ENCODE data around the gene ZNF366.

The ZNF366 gene

GRCh38 chr5:72507231-72507906 is at the start of gene ZNF366:
ZNF366 (minus strand) TSS chr5:72507410; CDS start chr5:72461496, 45,914 bp downstream.
- no peak for DNase-seq

DNA sequence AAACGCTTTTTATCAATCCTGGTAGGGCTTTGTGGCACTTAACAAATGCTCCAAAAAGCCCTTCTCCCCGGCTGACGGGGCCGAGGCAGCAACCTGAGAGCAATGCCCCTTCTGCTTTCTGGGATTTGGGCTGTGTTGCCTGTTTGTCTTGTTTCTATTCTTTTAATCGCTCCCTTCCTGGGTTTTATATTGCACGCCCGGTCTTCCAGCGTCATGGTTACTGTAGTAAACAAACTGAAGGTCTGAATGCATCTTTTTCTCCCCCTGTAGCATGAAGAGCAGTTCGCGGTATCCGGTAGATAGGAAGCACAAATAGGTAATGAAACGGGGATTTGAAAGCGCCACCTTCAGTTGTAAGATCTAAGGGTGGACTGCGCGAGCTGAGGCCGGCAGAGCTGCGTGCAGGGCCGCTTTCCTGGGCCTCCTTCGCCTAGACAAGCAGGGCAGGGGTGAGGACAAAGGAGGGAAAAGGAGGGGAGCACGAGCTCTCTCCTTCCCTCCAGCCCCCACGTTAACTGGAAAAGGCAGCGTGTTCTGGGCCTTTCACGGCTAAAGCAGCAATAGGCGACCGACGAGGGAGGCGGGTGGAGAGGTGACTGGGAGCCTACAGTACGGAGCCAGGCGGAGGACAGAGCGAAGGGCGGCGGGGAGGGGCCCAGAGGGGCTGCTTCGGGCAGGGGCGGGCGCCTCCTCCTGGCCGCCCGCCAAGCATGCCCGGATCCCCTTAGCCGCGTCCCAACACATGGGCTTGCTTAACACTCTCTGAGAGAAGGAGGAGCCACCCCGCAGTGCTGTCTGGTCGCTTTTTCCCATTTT is 49.3 kb upstream of the ZNF366 start:
- DNase-seq, result peak; percentile 88

- no peak for DNase-seq
These were observed 48.7 kb upstream of the ZNF366 start for GRCh38 chr5:72555871-72556270.

- no peak for DNase-seq
These were observed 47.7 kb upstream of the ZNF366 start for GRCh38 chr5:72554897-72555296.

GRCh38 chr5:72552041-72552557 is 44.9 kb upstream of the ZNF366 start:
- DNase-seq, result no peak

GRCh38 chr5:72550595-72550994 is 43.4 kb upstream of the ZNF366 start:
- DNase-seq, result no peak

DNA sequence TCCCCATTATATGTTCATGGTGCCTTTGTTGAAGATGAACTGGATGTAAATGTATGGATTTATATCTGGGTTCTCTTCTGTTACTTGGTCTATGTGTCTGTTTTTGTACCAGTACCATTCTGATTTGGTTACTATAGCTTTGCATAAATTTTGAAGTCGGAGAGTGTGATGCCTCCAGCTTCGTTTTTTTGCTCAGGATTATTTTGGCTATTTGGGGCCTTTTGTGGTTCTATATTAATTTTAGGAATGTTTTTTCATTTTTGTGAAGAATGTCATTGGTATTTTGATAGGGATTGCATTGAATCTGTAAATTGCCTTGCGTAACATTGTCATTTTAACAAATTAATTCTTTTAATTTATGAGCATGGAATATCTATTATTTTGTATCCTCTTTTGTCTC is 36.6 kb upstream of the ZNF366 start:
- DNase-seq, result no peak

GRCh38 chr5:72543365-72543764 is 36.2 kb upstream of the ZNF366 start:
- DNase-seq, result no peak

DNA sequence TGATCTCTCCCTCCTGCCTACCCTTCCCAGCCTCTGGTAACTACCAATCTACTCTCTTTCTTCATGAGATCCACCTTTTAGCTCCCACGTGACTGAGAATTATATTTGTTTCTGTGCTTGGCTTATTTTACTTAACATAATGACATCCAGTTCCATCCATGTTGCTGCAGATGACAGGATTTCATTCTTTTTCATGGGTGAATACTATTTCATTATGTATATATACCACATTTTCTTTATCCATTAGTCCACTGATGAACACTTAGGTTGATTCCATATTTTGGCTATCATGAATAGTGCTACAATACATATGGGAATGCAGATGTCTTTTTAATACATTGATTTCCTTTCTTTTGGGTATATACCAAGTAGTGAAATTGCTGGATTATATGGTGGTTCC is 35.5 kb upstream of the ZNF366 start:
- no peak for DNase-seq

DNA sequence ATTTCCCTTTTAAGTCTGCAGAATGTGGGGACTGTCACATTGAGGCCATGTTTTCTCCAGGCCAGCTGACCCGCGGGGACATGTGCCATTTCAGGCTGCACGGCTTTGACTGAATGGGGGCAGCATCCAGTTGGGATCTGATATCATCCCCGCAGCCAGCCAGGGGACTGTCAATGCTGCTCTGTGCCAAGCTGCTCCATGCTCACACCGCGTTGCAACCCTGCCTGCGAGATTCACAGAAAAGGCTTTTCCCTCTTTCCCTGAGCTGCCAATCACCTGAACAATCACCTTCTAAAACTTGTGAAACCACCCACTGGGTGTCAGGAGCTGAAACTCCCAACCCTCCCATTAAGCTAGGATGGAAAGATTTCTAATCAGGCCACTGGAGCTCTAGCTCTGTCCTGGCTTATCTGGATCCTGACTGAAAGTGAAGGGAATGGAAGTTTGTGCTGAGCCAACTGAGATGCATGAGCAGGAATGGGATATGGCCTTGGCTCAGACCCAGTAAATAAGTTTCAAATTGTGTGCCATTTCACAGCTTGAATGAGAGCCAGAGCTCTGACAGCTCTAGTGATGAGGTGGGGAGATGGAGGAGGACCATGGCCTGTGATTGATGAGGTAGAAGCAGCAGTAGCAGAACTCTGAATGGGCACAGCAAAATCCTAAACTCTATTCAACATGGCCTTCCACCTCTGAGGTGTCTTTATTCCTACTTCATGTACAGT is 34.5 kb upstream of the ZNF366 start:
- DNase-seq, result no peak

GRCh38 chr5:72540759-72541438 is 33.7 kb upstream of the ZNF366 start:
- DNase-seq, result no peak

- no peak for DNase-seq
These were observed 32.5 kb upstream of the ZNF366 start for GRCh38 chr5:72539726-72540125.

DNA sequence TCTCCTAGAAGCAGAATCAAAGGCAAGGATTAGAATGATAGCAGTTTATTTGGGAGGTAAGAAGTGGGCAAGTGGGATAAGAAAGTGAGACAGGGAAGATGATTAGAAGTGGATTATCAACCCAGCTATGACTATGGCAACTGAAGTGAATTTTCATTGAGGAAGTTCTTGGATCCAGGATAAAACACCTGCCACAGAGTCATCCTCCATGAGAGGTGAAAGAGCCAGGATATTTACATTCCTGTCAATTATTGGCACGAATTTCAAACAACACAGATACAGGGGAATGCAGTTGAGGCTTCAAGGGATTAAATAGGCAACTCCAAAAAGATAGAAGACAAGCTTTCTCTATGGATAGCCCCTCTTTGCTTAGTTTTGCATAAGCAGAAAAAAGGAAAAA is 31.8 kb upstream of the ZNF366 start:
- no peak for DNase-seq

DNA sequence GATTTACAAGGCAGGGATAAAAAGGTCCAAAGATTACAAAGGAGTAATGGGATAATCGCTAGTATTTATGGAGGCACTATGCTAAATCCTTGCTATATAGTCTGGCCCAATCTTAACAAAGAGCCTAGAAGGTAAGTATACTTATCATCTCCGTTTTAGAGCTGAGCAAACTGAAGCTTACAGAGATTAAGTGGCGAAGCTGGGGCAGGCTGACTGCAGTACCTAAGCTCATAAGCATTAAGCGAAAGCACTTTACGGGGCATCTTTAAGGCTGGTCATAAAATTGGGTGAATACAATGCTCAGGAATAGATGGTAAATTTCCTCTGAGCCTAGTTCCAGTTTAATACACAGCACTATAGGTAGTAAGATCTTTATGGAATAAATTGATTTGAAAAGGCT is 30.0 kb upstream of the ZNF366 start:
- DNase-seq, result no peak

- DNase-seq, result no peak
These were observed 24.4 kb upstream of the ZNF366 start for GRCh38 chr5:72531496-72532190.

- no peak for DNase-seq
These were observed 23.0 kb upstream of the ZNF366 start for GRCh38 chr5:72530196-72530595.

- DNase-seq, result no peak
These were observed 22.2 kb upstream of the ZNF366 start for GRCh38 chr5:72529383-72529782.

GRCh38 chr5:72525816-72526215 is 18.6 kb upstream of the ZNF366 start:
- DNase-seq, result no peak

DNA sequence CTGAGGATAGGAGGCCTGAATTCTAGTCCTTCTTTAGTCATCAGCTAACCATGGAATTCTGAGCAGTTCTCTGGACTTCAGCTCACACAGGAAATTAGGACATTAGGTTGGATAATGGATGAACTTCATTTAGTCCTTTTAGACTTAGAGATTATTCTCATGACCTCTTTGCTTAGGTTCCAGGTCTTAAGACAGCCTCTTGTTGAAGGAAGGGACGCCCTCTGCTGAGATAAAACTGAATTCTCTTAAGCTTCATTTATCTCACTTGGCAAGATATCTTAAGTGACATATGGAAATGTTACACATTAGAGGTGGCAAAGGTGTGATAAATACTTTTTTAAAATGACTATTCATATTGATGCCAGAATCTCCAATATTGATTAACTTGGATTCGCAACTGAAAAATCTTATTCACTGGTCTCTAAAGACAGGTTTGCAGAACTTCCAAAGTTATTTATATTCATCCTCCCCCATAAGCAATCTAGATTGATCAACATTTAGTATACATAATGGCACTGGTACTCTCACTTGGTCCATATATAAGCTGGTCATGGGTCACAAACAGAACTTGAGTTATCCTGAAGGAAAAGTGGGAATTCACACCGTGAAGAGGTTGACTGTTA is 16.9 kb upstream of the ZNF366 start:
- DNase-seq, result no peak

GRCh38 chr5:72522607-72523006 is 15.4 kb upstream of the ZNF366 start:
- no peak for DNase-seq

- DNase-seq, result no peak
These were observed 11.9 kb upstream of the ZNF366 start for GRCh38 chr5:72519111-72519510.

Measured in right forelimb (tissue), 1 donor.